ENCODE measurements around the gene VAV1. TPM values are rescaled to one million over a fixed set of nuclear protein-coding genes. Genes with fewer than 3 reads are reported as not detected.
"Not testable (repeated sequence)": the region's sequence is repeated elsewhere in the genome, so short reads cannot be mapped to it uniquely, and the experiment has no call there.

VAV1 gene
- total RNA-seq, 2 experiments from 2014 or later, result 77.9 to 84.5 TPM

DNA sequence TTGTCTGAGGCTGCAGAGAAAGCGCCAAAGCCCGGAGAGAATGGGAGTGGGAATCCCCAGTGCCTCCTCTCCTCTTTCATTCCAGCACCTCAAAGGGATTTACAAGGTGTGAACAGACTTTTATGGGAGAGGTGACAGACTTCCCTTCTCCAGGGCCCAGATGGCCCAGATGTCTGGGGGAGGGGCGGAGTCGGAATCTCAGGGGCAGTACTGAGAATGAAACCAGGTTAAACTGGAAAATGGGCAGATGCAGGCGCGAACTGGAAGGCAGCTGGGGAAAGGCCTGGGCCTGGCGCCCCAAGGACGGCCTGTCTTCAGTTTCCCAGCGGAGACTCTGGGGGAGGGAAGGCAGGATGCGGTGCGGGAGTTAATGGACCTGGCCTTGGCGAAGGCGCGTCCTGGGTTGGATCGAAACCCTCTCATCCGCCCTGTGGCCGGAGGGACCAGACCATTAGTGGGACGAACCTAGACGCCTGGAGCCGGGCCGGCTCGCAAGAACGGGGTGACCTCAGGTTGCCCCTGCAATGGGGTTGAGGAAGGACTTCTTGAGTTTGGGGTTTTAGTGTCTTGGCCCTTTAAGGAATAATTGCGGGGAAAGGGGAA, 33.6 kb upstream of the VAV1 start:
- ChIA-PET POLR2A (interaction anchor here (0.9 to 3.6 kb wide), 7 partner anchors 29 to 124 kb away, joined by 3 to 27 read pairs (median 5); partner anchors contain the start of genes SH2D3A, TNFSF14 and VAV1), CTCF (interaction anchor here (0.6 to 7.0 kb wide), 17 partner anchors 10 to 360 kb away, joined by 3 to 106 read pairs (median 5); partner anchors contain the start of genes SH2D3A and VAV1)
- Mint-ChIP-seq H3K9me3 (no peaks in the 10 kb centered on the region), H3K27ac (peak overlapping the region; percentile 98), H3K4me1 (ENCODE audit: low read depth) (peaks cover 37% of the 10 kb centered on the region), H3K27me3 (no peaks in the 10 kb centered on the region), H3K4me3 (peak overlapping the region; percentile 98), H3K36me3 (peaks cover 21% of the 10 kb centered on the region)
- DNase-seq, result peak; percentile 47
- intact Hi-C loops (cut with micrococcal nuclease), result loop anchor here (1.0 to 10.0 kb wide), 4 partner anchors 122 to 364 kb away; partner anchors contain the start of genes ALKBH7 and PSPN

DNA sequence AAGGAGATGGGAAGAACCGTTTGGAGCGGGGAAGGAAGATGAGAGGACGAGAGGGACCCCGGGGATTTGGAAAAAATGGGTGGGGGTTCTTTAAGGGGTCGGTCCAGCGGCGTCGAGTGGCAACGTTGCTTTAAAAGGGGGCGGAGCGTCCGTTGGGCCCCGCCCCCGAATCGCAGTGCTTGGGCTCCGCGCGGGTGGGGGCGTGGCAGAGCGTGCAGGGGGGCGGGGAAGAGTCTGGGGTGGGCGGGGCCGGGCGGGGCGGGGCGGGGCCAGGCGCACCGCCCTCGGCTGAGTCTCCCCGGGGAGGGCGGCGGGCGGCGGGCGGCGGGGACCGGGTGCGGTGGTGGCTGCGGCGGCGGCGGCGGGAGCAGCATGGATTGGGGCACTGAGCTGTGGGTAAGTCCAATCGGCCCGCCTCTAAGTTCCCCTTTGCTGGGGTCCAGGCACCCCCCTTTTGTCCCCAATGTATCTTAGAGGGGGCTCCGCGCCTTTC, 33.1 kb upstream of the VAV1 start, which contains the start of gene TRIP10:
TSS of gene TRIP10 (plus strand) at position 291 of the 493 bp plus-strand sequence. CDS start at position 373, 82 bp downstream.
- DNase-seq, result peak; percentile 89
- ChIA-PET CTCF (interaction anchor here (0.7 to 7.0 kb wide), 11 partner anchors 9 to 222 kb away, joined by 3 to 106 read pairs (median 18); partner anchors contain the start of genes SH2D3A and VAV1), POLR2A (interaction anchor here (0.9 to 3.6 kb wide), 2 partner anchors 28 to 124 kb away, joined by 3 to 27 read pairs; partner anchors contain the start of gene SH2D3A)
- H3K27ac Mint-ChIP-seq, result peak within 1 kb of the TSS; percentile 98
- no peaks in the 10 kb centered on the region for H3K27me3 Mint-ChIP-seq
- peak within 1 kb of the TSS; percentile 98 for H3K4me3 Mint-ChIP-seq
- peaks cover 24% of the 10 kb centered on the region for H3K36me3 Mint-ChIP-seq
- intact Hi-C loops (cut with micrococcal nuclease), result loop anchor here (5.0 to 10.0 kb wide), 3 partner anchors 122 to 365 kb away; partner anchors contain the start of genes ALKBH7 and PSPN
- peaks cover 37% of the 10 kb centered on the region for H3K4me1 Mint-ChIP-seq (ENCODE audit: low read depth)
- H3K9me3 Mint-ChIP-seq, result no peaks in the 10 kb centered on the region

DNA sequence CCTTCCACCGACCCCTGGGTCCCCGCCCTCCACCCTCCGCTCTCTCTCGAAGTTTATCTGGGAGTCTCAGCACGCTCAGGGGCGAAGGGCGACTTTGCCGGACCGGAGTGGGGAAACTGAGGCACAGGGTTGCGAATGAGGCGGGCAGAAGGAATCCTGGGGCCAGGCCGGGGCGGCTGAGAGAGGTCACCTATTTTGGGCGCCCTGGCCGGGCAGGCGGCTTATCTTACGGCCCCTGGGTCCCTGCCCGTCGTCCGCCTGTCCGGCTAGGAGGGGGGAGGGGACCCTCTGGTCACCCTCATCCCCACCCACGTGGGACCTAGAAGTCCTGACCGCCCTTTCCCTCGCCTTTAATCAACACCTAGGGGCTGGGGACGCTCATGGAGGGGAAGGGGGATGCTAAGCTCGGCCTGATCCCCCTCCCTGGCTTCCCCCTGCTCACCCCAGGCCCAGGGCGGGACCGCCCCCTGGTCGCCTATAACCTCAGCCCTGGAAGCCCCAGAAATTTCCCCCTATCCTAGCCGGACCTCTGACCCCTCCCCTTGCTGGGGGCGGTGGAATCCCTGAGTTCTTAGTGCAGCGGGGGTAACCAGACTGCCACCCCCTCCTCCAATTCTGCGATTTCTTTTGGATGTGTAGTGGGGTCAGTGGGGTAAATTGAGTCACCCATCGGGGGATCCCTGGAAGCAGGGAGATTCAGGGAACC, 32.5 kb upstream of the VAV1 start:
- H3K4me3 Mint-ChIP-seq, result peak overlapping the region; percentile 86
- CTCF ChIA-PET, result interaction anchor here (0.7 to 7.0 kb wide), 3 partner anchors 28 to 108 kb away, joined by 3 to 62 read pairs (median 28); no protein-coding TSS in a partner anchor
- peaks cover 25% of the 10 kb centered on the region for H3K36me3 Mint-ChIP-seq
- H3K9me3 Mint-ChIP-seq, result no peaks in the 10 kb centered on the region
- peaks cover 37% of the 10 kb centered on the region for H3K4me1 Mint-ChIP-seq (ENCODE audit: low read depth)
- peak overlapping the region; percentile 64 for H3K27ac Mint-ChIP-seq
- POLR2A ChIA-PET, result interaction anchor here (0.6 to 0.9 kb wide), 2 partner anchors 19 to 28 kb away, joined by 3 read pairs; partner anchors contain the start of gene SH2D3A
- no peaks in the 10 kb centered on the region for H3K27me3 Mint-ChIP-seq
- peak; percentile 48 for DNase-seq
- intact Hi-C loops (cut with micrococcal nuclease), result loop anchor here (5.0 to 10.0 kb wide), 3 partner anchors 123 to 365 kb away; partner anchors contain the start of genes ALKBH7 and PSPN

DNA sequence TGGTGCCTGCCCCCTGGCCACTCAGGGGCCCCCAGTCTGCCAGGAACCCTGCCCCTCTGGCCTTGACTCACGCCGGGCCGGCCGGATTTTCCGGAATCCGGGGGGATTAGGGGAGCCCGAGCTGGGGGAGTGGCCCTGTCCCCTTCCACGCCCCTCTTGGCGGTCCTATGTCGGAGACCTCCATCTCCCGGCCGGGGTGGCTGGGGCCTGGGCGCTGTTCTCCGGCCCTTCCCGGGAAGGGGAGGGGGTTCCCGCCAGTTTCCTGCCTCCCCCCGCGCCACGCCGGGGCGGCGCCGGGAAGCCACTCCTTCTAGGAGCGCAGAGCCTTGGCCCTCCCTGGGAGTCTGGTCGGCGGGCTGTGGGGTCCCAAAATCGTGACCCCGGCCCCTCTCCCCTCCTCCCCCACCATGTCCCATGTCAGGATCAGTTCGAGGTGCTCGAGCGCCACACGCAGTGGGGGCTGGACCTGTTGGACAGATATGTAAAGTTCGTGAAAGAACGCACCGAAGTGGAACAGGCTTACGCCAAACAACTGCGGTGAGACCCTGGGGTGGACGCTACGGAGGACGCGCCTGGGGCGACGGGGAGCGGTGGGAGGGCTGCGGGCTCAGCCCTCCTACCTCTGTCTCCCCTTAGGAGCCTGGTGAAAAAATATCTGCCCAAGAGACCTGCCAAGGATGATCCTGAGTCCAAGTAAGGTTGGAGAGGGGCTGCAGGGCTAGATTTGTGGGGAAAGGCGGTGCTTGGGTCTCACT, 31.7 kb upstream of the VAV1 start:
- Mint-ChIP-seq H3K27me3 (no peaks in the 10 kb centered on the region), H3K9me3 (no peaks in the 10 kb centered on the region), H3K4me3 (peak overlapping the region; percentile 86), H3K36me3 (peaks cover 32% of the 10 kb centered on the region), H3K4me1 (ENCODE audit: low read depth) (peaks cover 36% of the 10 kb centered on the region), H3K27ac (peak overlapping the region; percentile 64)
- ChIA-PET CTCF (no interaction called here), POLR2A (interaction anchor here (0.6 kb wide), 1 partner anchor 18 kb away, joined by 3 read pairs; no protein-coding TSS in a partner anchor)
- intact Hi-C loops (cut with micrococcal nuclease), result no loop called here
- peak; percentile 36 for DNase-seq

DNA sequence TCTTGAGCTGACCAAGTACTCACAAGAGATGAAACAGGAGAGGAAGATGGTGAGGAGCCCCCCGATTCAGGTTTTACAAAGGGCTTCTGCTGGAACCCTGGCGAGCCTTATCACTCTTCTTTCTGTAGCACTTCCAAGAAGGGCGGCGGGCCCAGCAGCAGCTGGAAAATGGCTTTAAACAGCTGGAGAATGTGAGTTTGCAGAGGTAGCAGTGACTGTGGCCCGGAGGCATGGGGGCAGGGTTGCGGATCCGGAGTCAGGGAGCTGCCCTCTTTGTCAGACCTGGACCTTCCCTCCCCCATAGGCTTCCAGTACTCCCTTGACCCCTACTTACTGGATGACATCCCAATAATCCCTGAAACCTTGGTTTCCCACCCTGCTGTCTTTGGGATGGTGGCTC, 29.4 kb upstream of the VAV1 start:
- ChIA-PET CTCF (interaction anchor here (1.6 to 1.7 kb wide), 2 partner anchors 11 to 120 kb away, joined by 3 to 6 read pairs; no protein-coding TSS in a partner anchor), POLR2A (no interaction called here)
- Mint-ChIP-seq H3K27ac (no peak overlapping the region), H3K4me3 (no peak overlapping the region), H3K4me1 (ENCODE audit: low read depth) (peaks cover 25% of the 10 kb centered on the region), H3K9me3 (no peaks in the 10 kb centered on the region), H3K36me3 (peaks cover 36% of the 10 kb centered on the region), H3K27me3 (no peaks in the 10 kb centered on the region)
- no peak for DNase-seq
- intact Hi-C loops (cut with micrococcal nuclease), result no loop called here

DNA sequence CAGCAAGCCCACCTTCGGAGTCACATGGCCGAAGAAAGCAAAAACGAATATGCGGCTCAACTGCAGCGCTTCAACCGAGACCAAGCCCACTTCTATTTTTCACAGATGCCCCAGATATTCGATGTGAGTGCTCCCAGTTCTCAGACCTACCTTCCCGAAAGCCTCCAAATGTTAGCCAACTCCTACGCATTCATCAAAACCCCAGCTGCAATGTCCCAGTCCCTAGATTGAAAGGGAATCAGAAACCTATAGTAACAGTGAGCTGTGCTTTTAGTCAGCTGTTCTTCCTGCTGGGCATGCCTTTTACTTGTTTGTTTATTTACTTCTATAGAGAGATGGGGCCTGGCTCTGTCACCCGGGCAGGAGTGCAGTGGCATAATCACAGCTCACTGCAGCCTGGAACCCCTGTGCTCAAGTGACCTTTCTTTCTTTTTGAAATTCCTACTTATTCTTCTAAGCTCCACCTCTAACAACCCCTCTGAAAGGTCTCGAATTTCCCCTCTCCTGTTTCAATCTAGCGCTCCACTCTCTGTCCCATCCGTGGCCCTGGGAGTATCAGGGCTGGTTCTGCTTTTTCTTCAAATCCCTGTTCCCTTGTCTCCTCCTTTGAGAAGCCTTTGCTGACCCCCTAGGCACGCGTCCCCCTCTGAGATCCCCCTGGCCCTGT, 28.7 kb upstream of the VAV1 start:
- ChIA-PET CTCF (interaction anchor here (1.6 to 1.7 kb wide), 2 partner anchors 10 to 120 kb away, joined by 3 to 6 read pairs; no protein-coding TSS in a partner anchor), POLR2A (no interaction called here)
- no peaks in the 10 kb centered on the region for H3K9me3 Mint-ChIP-seq
- H3K36me3 Mint-ChIP-seq, result peaks cover 39% of the 10 kb centered on the region
- intact Hi-C loops (cut with micrococcal nuclease), result no loop called here
- no peak overlapping the region for H3K4me3 Mint-ChIP-seq
- no peaks in the 10 kb centered on the region for H3K27me3 Mint-ChIP-seq
- no peak overlapping the region for H3K27ac Mint-ChIP-seq
- DNase-seq, result no peak
- H3K4me1 Mint-ChIP-seq (ENCODE audit: low read depth), result peaks cover 17% of the 10 kb centered on the region

DNA sequence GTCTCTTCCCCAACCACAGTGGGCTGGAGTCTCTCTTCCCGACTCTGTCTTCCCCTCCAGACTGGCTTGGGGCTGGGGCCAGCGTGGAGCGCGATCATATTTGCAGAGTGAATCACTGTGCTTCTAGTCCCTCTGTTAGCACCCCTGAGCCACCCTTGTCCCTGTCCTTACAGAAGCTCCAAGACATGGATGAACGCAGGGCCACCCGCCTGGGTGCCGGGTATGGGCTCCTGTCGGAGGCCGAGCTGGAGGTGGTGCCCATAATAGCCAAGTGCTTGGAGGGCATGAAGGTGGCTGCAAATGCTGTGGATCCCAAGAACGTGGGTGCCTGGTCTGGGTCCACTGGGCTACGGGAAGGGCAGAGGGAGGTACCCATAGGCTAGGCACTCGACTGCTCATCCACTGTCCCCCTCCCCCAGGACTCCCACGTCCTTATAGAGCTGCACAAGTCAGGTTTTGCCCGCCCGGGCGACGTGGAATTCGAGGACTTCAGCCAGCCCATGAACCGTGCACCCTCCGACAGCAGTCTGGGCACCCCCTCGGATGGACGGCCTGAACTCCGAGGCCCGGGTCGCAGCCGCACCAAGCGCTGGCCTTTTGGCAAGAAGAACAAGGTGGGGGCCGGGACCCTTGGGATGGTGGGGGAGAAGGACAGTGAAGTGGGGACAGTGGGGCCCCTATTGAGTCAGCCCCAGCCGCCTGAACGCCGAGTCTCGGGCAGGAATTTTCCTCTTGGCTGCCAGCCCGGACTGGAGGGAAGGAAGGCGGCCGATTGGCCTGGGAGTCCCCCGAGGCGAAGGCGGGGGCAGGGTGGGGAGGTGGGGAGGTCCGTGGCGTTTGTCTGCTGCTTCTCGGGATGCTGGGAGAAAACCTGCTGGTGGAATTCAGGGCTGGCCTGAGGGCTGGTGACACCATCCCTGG, 27.9 kb upstream of the VAV1 start:
- intact Hi-C loops (cut with micrococcal nuclease), result no loop called here
- Mint-ChIP-seq H3K4me1 (ENCODE audit: low read depth) (peaks cover 12% of the 10 kb centered on the region), H3K27ac (no peak overlapping the region), H3K27me3 (no peaks in the 10 kb centered on the region), H3K36me3 (peaks cover 41% of the 10 kb centered on the region), H3K9me3 (no peaks in the 10 kb centered on the region), H3K4me3 (no peak overlapping the region)
- ChIA-PET POLR2A (no interaction called here), CTCF (interaction anchor here (1.0 to 1.7 kb wide), 3 partner anchors 9 to 119 kb away, joined by 3 to 6 read pairs (median 4); no protein-coding TSS in a partner anchor)
- DNase-seq, result no peak

DNA sequence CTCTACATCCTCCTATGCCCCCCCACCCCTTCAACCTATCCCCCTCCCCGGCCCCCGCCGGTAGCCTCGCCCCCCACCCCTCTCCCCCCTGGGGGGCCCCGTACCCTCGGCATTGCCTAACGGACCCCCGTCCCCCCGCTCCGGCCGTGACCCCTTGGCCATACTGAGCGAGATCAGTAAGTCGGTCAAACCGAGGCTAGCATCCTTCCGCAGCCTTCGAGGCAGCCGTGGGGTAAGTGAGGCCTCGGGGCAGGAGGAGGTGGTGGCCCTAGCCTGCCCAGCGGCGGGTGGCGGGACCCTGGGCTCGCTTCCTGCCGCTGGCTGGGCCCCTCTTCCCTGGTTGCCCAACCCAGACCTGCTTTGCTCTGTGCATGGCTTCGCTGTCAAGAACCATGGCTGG, 26.5 kb upstream of the VAV1 start:
- H3K36me3 Mint-ChIP-seq, result peaks cover 50% of the 10 kb centered on the region
- POLR2A ChIA-PET, result no interaction called here

DNA sequence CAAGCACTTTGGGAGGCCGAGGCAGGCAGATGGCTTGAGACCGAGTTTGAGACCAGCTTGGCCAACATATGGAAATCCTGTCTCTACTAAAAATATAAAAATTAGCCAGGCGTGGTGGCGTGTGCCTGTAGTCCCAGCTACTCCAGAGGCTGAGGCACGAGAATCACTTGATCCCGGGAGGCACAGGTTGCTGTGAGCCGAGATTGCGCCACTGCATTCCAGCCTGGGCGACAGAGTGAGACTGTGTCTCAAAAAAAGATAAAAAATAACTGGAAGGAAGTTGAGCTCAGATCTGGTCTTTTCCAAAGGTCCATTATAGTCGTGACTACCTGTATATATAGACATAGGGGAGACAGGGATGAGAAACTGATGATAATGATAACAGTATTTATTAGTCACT, 24.0 kb upstream of the VAV1 start:
- CTCF ChIA-PET, result interaction anchor here (1.6 kb wide), 1 partner anchor 10 kb away, joined by 5 read pairs; no protein-coding TSS in a partner anchor
- H3K27ac Mint-ChIP-seq; POLR2A ChIA-PET; DNase-seq; H3K9me3 Mint-ChIP-seq; intact Hi-C loops (cut with micrococcal nuclease); H3K4me1 Mint-ChIP-seq (ENCODE audit: low read depth); H3K27me3 Mint-ChIP-seq; H3K4me3 Mint-ChIP-seq: not testable (repeated sequence)
- H3K36me3 Mint-ChIP-seq, result peaks cover 51% of the 10 kb centered on the region

More for the DNA sequence above, 26.5 kb upstream of the VAV1 start:
- H3K27me3 Mint-ChIP-seq, result no peaks in the 10 kb centered on the region
- H3K9me3 Mint-ChIP-seq, result no peaks in the 10 kb centered on the region
- peaks cover 9% of the 10 kb centered on the region for H3K4me1 Mint-ChIP-seq (ENCODE audit: low read depth)
- H3K4me3 Mint-ChIP-seq, result no peak overlapping the region
- intact Hi-C loops (cut with micrococcal nuclease), result no loop called here
- no peak for DNase-seq
- no peak overlapping the region for H3K27ac Mint-ChIP-seq
- CTCF ChIA-PET, result interaction anchor here (1.0 kb wide), 1 partner anchor 114 kb away, joined by 4 read pairs; no protein-coding TSS in a partner anchor

DNA sequence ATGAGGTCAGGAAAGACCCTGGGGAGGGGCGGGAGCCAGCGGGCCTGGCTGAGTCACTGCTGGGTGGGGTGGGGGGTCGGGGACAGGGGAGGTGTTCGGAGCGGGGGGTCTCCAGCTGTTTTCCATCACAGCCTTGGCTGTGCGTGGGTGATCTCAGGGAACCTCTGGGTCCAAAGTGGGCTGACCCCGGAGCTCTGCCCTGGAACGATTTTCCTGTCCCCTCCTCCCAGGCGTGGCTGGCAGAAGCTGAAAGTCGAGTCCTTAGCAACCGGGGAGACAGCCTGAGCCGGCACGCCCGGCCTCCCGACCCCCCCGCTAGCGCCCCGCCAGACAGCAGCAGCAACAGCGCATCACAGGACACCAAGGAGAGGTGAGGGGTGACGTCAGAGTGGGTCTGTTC, 22.4 kb upstream of the VAV1 start:
- DNase-seq, result no peak
- intact Hi-C loops (cut with micrococcal nuclease), result no loop called here
- Mint-ChIP-seq H3K27ac (no peak overlapping the region), H3K36me3 (peaks cover 53% of the 10 kb centered on the region), H3K9me3 (no peaks in the 10 kb centered on the region), H3K4me3 (no peak overlapping the region), H3K27me3 (no peaks in the 10 kb centered on the region), H3K4me1 (ENCODE audit: low read depth) (peaks cover 11% of the 10 kb centered on the region)
- POLR2A ChIA-PET, result no interaction called here
- CTCF ChIA-PET, result interaction anchor here (0.6 to 1.2 kb wide), 2 partner anchors 23 to 119 kb away, joined by 3 read pairs; partner anchors contain the start of gene VAV1

All from activated CD4-positive, alpha-beta memory T cell treated with anti-CD3 and anti-CD28 coated beads for 36 hours (primary cell).